Common myeloid progenitor, CD34-positive (primary cell): ENCODE measurements around the gene TRAK2.
A peak's percentile ranks its signal among the peaks of the same experiment; 100 is the strongest.

Source experiments
- CTCF ChIA-PET: fragments of 350-600 bp; sonication (Branson Sonifier 250); formaldehyde crosslinking; loops from one replicate; lab custom pipeline; 2021; ENCODE audit warnings: antibody characterized with exemption; lab: Charles Lee
- POLR2A ChIA-PET: fragments of 350-600 bp; sonication (Branson Sonifier 250); formaldehyde crosslinking; loops from one replicate; lab custom pipeline; 2021; ENCODE audit warnings: antibody characterized with exemption; lab: Charles Lee
- DNase-seq, 3 donors: peaks; one replicate each; pipeline versions ENCODE4 v3.0.0 to v3.0.0-alpha.2; 2013
- H3K27ac ChIP-seq, 2 experiments: 1 replicate in 1 of 2; 2 replicates in 1 of 2; pipeline ENCODE4 v1.7.0; 2013; ENCODE audit warnings: inconsistent platforms in 2 of 2, low read length in 2 of 2, mild to moderate bottlenecking in 2 of 2, low read depth in 1 of 2, moderate library complexity in 1 of 2; ENCODE audit not compliant: severe bottlenecking in 2 of 2, insufficient read depth in 1 of 2, poor library complexity in 1 of 2
- H3K27me3 ChIP-seq, 5 experiments: replicated peaks in 2 of 5; 1 replicate in 3 of 5; 2 replicates in 2 of 5; pipeline versions ENCODE4 v1.6.1 to v1.7.0; 2013; ENCODE audit warnings: low read length in 4 of 5, mild to moderate bottlenecking in 2 of 5, moderate library complexity in 2 of 5, inconsistent platforms in 1 of 5; ENCODE audit not compliant: insufficient read depth in 5 of 5, control insufficient read depth in 4 of 5
- H3K36me3 ChIP-seq, 4 experiments: 1 replicate in 2 of 4; 2 replicates in 2 of 4; pipeline versions ENCODE4 v1.6.1 to v1.7.0; 2013; ENCODE audit warnings: low read length in 3 of 4, control low read depth in 1 of 4, mild to moderate bottlenecking in 1 of 4; ENCODE audit not compliant: control insufficient read depth in 4 of 4, insufficient read depth in 4 of 4
- H3K4me1 ChIP-seq, 4 experiments: 1 replicate in 3 of 4; 2 replicates in 1 of 4; pipeline versions ENCODE4 v1.6.1 to v1.7.1; 2013; ENCODE audit warnings: low read length in 3 of 4, mild to moderate bottlenecking in 3 of 4, control low read depth in 1 of 4, inconsistent platforms in 1 of 4, moderate library complexity in 1 of 4; ENCODE audit not compliant: control insufficient read depth in 4 of 4, insufficient read depth in 4 of 4; ENCODE audit errors: control extremely low read depth in 1 of 4
- H3K4me3 ChIP-seq, 7 experiments: 1 replicate in 4 of 7; 2 replicates in 3 of 7; pipeline versions ENCODE4 v1.5.1 to v1.7.0; 2013; ENCODE audit warnings: mild to moderate bottlenecking in 7 of 7, low read length in 6 of 7, moderate library complexity in 6 of 7, inconsistent platforms in 2 of 7, low read depth in 2 of 7, control low read depth in 1 of 7; ENCODE audit not compliant: insufficient read depth in 4 of 7, control insufficient read depth in 1 of 7; ENCODE audit errors: extremely low read depth in 1 of 7
- H3K9me3 ChIP-seq, 5 experiments: 1 replicate in 4 of 5; 2 replicates in 1 of 5; pipeline versions ENCODE4 v1.6.1 to v1.7.1; 2013; ENCODE audit warnings: low read length in 4 of 5, mild to moderate bottlenecking in 2 of 5, inconsistent platforms in 1 of 5, low read depth in 1 of 5, moderate library complexity in 1 of 5; ENCODE audit not compliant: control insufficient read depth in 4 of 5, insufficient read depth in 2 of 5; ENCODE audit errors: control extremely low read depth in 1 of 5
- whole genome bisulfite sequencing: methylation state at CpG from one replicate; pipeline ENCODE4 v1.1.5; 2013; ENCODE audit not compliant: insufficient coverage; 5-methylcytosine and 5-hydroxymethylcytosine counted together

Gene TRAK2

GRCh38 chr2:201415149-201415548, 36.1 kb downstream of the TRAK2 start:
- Histone ChIP-seq H3K27ac (no peak overlapping the region), H3K9me3 (no peaks in the 10 kb centered on the region), H3K27me3 (no peaks in the 10 kb centered on the region), H3K4me3 (no peak overlapping the region), H3K4me1 (peaks cover 5 to 24% (median 14%) of the 10 kb centered on the region in 4 experiments), H3K36me3 (peaks cover 0 to 9% (median 4%) of the 10 kb centered on the region in 4 experiments)
- ChIA-PET POLR2A (no interaction called here), CTCF (interaction anchor here (1.6 kb wide), 2 partner anchors 11 to 36 kb away, joined by 5 to 7 read pairs; partner anchors contain the start of genes STRADB and TRAK2)
- WGBS: no CpG with 5 or more reads among the region's 2 CpGs
- no peak for DNase-seq

- DNase-seq: peak in 2 of 3 donors; percentile 22 to 34
- CTCF ChIA-PET: interaction anchor here (1.4 to 1.8 kb wide), 5 partner anchors 10 to 37 kb away, joined by 3 to 7 read pairs (median 6); partner anchors contain the start of genes STRADB and TRAK2
- POLR2A ChIA-PET: no interaction called here
- no CpG with 5 or more reads among the region's 3 CpGs for WGBS
- peaks cover 0 to 5% (median 3%) of the 10 kb centered on the region in 4 experiments for H3K36me3 ChIP-seq
- peaks cover 5 to 24% (median 14%) of the 10 kb centered on the region in 4 experiments for H3K4me1 ChIP-seq
- peak overlapping the region in 6 of 7 experiments; percentile 24 to 66 (median 42) for H3K4me3 ChIP-seq
- peak overlapping the region; percentile 25 to 57 for H3K27ac ChIP-seq
- no peaks in the 10 kb centered on the region for H3K27me3 ChIP-seq
- H3K9me3 ChIP-seq: no peaks in the 10 kb centered on the region
These were observed 36.9 kb downstream of the TRAK2 start for GRCh38 chr2:201414099-201415023.

DNA sequence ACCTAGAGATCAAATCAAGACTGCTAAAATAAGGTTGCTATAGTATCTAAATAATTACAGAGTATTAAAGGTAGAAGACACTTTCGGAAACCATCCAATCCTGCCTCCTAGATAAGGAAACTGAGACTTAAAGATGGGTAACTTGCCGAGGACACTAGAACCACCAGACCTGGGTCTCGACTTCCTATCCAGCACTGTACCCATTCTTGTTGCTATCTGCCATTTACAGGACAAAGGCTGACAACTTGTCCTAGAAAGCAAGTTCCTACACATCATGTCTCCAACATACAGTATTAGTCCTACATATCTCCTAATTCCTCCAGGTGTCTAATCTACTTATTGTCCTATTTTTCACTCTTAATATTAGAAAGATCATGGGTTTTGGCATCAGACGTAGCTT, 37.7 kb downstream of the TRAK2 start:
- peaks cover 0 to 3% (median 1%) of the 10 kb centered on the region in 4 experiments for H3K36me3 ChIP-seq
- WGBS: no CpG with 5 or more reads among the region's 4 CpGs
- H3K4me1 ChIP-seq: peaks cover 5 to 24% (median 14%) of the 10 kb centered on the region in 4 experiments
- peak overlapping the region in 1 of 2 experiments; percentile 57 for H3K27ac ChIP-seq
- H3K27me3 ChIP-seq: no peaks in the 10 kb centered on the region
- no peaks in the 10 kb centered on the region for H3K9me3 ChIP-seq
- CTCF ChIA-PET: interaction anchor here (1.4 to 1.8 kb wide), 5 partner anchors 9 to 37 kb away, joined by 3 to 7 read pairs (median 6); partner anchors contain the start of genes STRADB and TRAK2
- DNase-seq: no peak
- H3K4me3 ChIP-seq: peak overlapping the region in 3 of 7 experiments; percentile 33 to 55 (median 38)
- POLR2A ChIA-PET: no interaction called here

- peaks cover 0 to 3% (median 1%) of the 10 kb centered on the region in 4 experiments for H3K36me3 ChIP-seq
- POLR2A ChIA-PET: no interaction called here
- H3K9me3 ChIP-seq: no peaks in the 10 kb centered on the region
- H3K4me1 ChIP-seq: peaks cover 5 to 24% (median 14%) of the 10 kb centered on the region in 4 experiments
- CTCF ChIA-PET: interaction anchor here (0.6 to 1.8 kb wide), 3 partner anchors 11 to 22 kb away, joined by 3 to 7 read pairs (median 3); no protein-coding TSS in a partner anchor
- peak overlapping the region in 1 of 2 experiments; percentile 57 for H3K27ac ChIP-seq
- no peak overlapping the region for H3K4me3 ChIP-seq
- no peak for DNase-seq
- no peaks in the 10 kb centered on the region for H3K27me3 ChIP-seq
- no CpG with 5 or more reads among the region's 2 CpGs for WGBS
These were observed 38.1 kb downstream of the TRAK2 start for GRCh38 chr2:201413143-201413542.

GRCh38 chr2:201411421-201411820, 39.8 kb downstream of the TRAK2 start:
- no peak for DNase-seq
- POLR2A ChIA-PET: no interaction called here
- H3K36me3 ChIP-seq: peaks cover 0 to 2% (median 0%) of the 10 kb centered on the region in 4 experiments
- H3K4me3 ChIP-seq: no peak overlapping the region
- H3K4me1 ChIP-seq: peaks cover 7 to 31% (median 19%) of the 10 kb centered on the region in 4 experiments
- H3K27ac ChIP-seq: no peak overlapping the region
- CTCF ChIA-PET: no interaction called here
- H3K27me3 ChIP-seq: no peaks in the 10 kb centered on the region
- H3K9me3 ChIP-seq: no peaks in the 10 kb centered on the region

DNA sequence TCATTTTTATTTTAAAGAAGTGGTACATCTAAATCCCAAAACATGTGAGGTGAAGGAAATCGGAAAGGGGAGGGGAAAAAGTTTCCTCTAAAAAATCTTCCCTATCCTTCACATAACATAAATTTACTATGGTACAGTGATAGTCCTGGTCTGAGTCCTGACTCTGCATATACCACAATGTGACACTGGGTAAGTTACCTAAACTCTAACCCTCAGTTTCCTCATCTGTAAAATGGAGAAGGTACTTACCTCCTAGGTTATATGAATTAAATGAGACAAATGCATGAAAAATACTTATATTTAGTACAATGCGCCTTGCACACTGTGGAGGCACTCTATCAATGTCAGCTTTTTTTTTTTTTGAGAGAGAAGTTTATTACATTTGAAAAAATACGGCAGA, 42.3 kb downstream of the TRAK2 start:
- CTCF ChIA-PET: no interaction called here
- H3K27me3 ChIP-seq: no peaks in the 10 kb centered on the region
- peaks cover 0 to 3% (median 1%) of the 10 kb centered on the region in 4 experiments for H3K36me3 ChIP-seq
- POLR2A ChIA-PET: no interaction called here
- H3K9me3 ChIP-seq: no peaks in the 10 kb centered on the region
- peaks cover 6 to 42% (median 20%) of the 10 kb centered on the region in 4 experiments for H3K4me1 ChIP-seq
- no peak for DNase-seq
- no peak overlapping the region for H3K27ac ChIP-seq
- WGBS: no CpG with 5 or more reads among the region's 3 CpGs
- no peak overlapping the region for H3K4me3 ChIP-seq
